ENCODE results near the gene PRKCZ. TPM values are rescaled to one million over a fixed set of nuclear protein-coding genes. Genes with fewer than 3 reads are reported as not detected.

PRKCZ gene
- total and polyA plus RNA-seq, 2 experiments from 2014 or later: 26.2 to 36.9 TPM

GRCh38 chr1:2039251-2039650 lies 11.0 kb upstream of the PRKCZ start:
- Histone ChIP-seq H3K4me3 (no peak overlapping the region), H2AFZ (no peak overlapping the region), H4K20me1 (replicated peaks; ENCODE audit: insufficient read depth) (no peaks in the 10 kb centered on the region), H3K4me2 (no peak overlapping the region), H3F3A (replicated peaks; ENCODE audit: low read depth) (no peaks in the 10 kb centered on the region), H3K27ac (ENCODE audit: low read depth) (no peak overlapping the region), H3K9me2 (ENCODE audit: insufficient read depth) (no peaks in the 10 kb centered on the region), H3K79me2 (replicated peaks; ENCODE audit: insufficient read depth) (no peaks in the 10 kb centered on the region), H3K4me1 (ENCODE audit: insufficient read depth) (no peaks in the 10 kb centered on the region), H3K27me3 (ENCODE audit: insufficient read depth) (no peaks in the 10 kb centered on the region), H3K36me3 (ENCODE audit: insufficient read depth) (no peaks in the 10 kb centered on the region)
- H3K36me3 Mint-ChIP-seq (ENCODE audit: low read depth): no peaks in the 10 kb centered on the region
- TF ChIP-seq ETS1 (IDR thresholded peaks at IDR 0.05) (no peak), EZH2 (IDR thresholded peaks at IDR 0.05; ENCODE audit: low read depth, unreplicated experiment) (no peak), ZNF114 (CRISPR knock-in tag; IDR thresholded peaks at IDR 0.05) (no peak), CREB1 (CRISPR knock-in tag; IDR thresholded peaks at IDR 0.05; ENCODE audit: low read depth) (no peak), REST (IDR thresholded peaks at IDR 0.05; ENCODE audit: unreplicated experiment) (no peak), CTCF (conservative IDR thresholded peaks at IDR 0.05; ENCODE audit: low read depth in 2 of 2) (no peak), EZH2phosphoT487 (IDR thresholded peaks at IDR 0.05; ENCODE audit: unreplicated experiment) (no peak), NANOG (IDR thresholded peaks at IDR 0.05; ENCODE audit: borderline replicate concordance) (no peak), ZNF331 (CRISPR knock-in tag; IDR thresholded peaks at IDR 0.05; ENCODE audit: low read depth) (no peak), JUNB (IDR thresholded peaks at IDR 0.05; ENCODE audit: unreplicated experiment) (no peak)
- no peak overlapping the region for H3K4me3 Mint-ChIP-seq
- H3K27me3 Mint-ChIP-seq (ENCODE audit: insufficient read depth, low read depth, poor library complexity): peaks cover 10% of the 10 kb centered on the region
- H3K4me1 Mint-ChIP-seq: no peaks in the 10 kb centered on the region; the same call in 2 of the 3 replicates
- DNase-seq (ENCODE audit: low spot score): no peak
- ATAC-seq: no peak
- H3K27ac Mint-ChIP-seq: no peak overlapping the region
- H3K9me3 Mint-ChIP-seq: no peaks in the 10 kb centered on the region; the same call in 2 of the 3 replicates
